ENCODE results near the gene DCDC1. TPM values are rescaled to one million over a fixed set of nuclear protein-coding genes. Genes with fewer than 3 reads are reported as not detected.

DCDC1 gene
- total RNA-seq, 4 donors from 2014 or later = 0.26 to 8.0 (median 1.5) TPM

GRCh38 chr11:31127290-31127689 is 242.2 kb downstream of the DCDC1 start:
- DNase-seq = no peak
- H3K27me3 ChIP-seq = no peaks in the 10 kb centered on the region
- no peak overlapping the region for H3K27ac ChIP-seq
- no peaks in the 10 kb centered on the region for H3K4me1 ChIP-seq
- no peaks in the 10 kb centered on the region for H3K36me3 ChIP-seq
- no peaks in the 10 kb centered on the region for H3K9me3 ChIP-seq
- TF ChIP-seq, protein P1, sequence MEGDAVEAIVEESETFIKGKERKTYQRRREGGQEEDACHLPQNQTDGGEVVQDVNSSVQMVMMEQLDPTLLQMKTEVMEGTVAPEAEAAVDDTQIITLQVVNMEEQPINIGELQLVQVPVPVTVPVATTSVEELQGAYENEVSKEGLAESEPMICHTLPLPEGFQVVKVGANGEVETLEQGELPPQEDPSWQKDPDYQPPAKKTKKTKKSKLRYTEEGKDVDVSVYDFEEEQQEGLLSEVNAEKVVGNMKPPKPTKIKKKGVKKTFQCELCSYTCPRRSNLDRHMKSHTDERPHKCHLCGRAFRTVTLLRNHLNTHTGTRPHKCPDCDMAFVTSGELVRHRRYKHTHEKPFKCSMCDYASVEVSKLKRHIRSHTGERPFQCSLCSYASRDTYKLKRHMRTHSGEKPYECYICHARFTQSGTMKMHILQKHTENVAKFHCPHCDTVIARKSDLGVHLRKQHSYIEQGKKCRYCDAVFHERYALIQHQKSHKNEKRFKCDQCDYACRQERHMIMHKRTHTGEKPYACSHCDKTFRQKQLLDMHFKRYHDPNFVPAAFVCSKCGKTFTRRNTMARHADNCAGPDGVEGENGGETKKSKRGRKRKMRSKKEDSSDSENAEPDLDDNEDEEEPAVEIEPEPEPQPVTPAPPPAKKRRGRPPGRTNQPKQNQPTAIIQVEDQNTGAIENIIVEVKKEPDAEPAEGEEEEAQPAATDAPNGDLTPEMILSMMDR (IDR thresholded peaks at IDR 0.05) = no peak
- no peak for TF ChIP-seq POLR2A (IDR thresholded peaks at IDR 0.05)
- intact Hi-C loops (cut with DNase I; ENCODE audit: low total_unique reads) = no loop called here
- H3K4me3 ChIP-seq = no peak overlapping the region

GRCh38 chr11:31120428-31120827 is 249.1 kb downstream of the DCDC1 start:
- no peaks in the 10 kb centered on the region for H3K36me3 ChIP-seq
- H3K27me3 ChIP-seq = no peaks in the 10 kb centered on the region
- no peak overlapping the region for H3K4me3 ChIP-seq
- intact Hi-C loops (cut with DNase I; ENCODE audit: low total_unique reads) = no loop called here
- no peaks in the 10 kb centered on the region for H3K9me3 ChIP-seq
- TF ChIP-seq, protein P1 (IDR thresholded peaks at IDR 0.05) = no peak
- no peak for TF ChIP-seq POLR2A (IDR thresholded peaks at IDR 0.05)
- no peak overlapping the region for H3K27ac ChIP-seq
- H3K4me1 ChIP-seq = no peaks in the 10 kb centered on the region
- no peak for DNase-seq

- TF ChIP-seq, protein P1 (IDR thresholded peaks at IDR 0.05) = no peak
- no peak for TF ChIP-seq POLR2A (IDR thresholded peaks at IDR 0.05)
- no peaks in the 10 kb centered on the region for H3K36me3 ChIP-seq
- H3K27ac ChIP-seq = no peak overlapping the region
- no peaks in the 10 kb centered on the region for H3K4me1 ChIP-seq
- no peaks in the 10 kb centered on the region for H3K9me3 ChIP-seq
- intact Hi-C loops (cut with DNase I; ENCODE audit: low total_unique reads) = no loop called here
- no peaks in the 10 kb centered on the region for H3K27me3 ChIP-seq
- no peak for DNase-seq
- H3K4me3 ChIP-seq = no peak overlapping the region
Observed at GRCh38 chr11:31118566-31118965, 251.0 kb downstream of the DCDC1 start.

- Histone ChIP-seq H3K27ac (no peak overlapping the region), H3K36me3 (no peaks in the 10 kb centered on the region), H3K27me3 (no peaks in the 10 kb centered on the region), H3K4me3 (no peak overlapping the region), H3K9me3 (no peaks in the 10 kb centered on the region), H3K4me1 (no peaks in the 10 kb centered on the region)
- TF ChIP-seq, protein P1 (IDR thresholded peaks at IDR 0.05) = no peak
- TF ChIP-seq POLR2A (IDR thresholded peaks at IDR 0.05) = no peak
- intact Hi-C loops (cut with DNase I; ENCODE audit: low total_unique reads) = no loop called here
- DNase-seq = no peak
Observed at GRCh38 chr11:31117038-31117437, 252.5 kb downstream of the DCDC1 start.

- Histone ChIP-seq H3K4me3 (no peak overlapping the region), H3K4me1 (no peaks in the 10 kb centered on the region), H3K27ac (no peak overlapping the region), H3K27me3 (no peaks in the 10 kb centered on the region), H3K9me3 (no peaks in the 10 kb centered on the region), H3K36me3 (no peaks in the 10 kb centered on the region)
- intact Hi-C loops (cut with DNase I; ENCODE audit: low total_unique reads) = no loop called here
- TF ChIP-seq POLR2A (IDR thresholded peaks at IDR 0.05) = no peak
- TF ChIP-seq, protein P1 (IDR thresholded peaks at IDR 0.05) = no peak
- no peak for DNase-seq
Observed at GRCh38 chr11:31114442-31114841, 255.1 kb downstream of the DCDC1 start.

All from uterus (tissue), 4 donors.